ENCODE measurements around the gene PLLP.

DNA sequence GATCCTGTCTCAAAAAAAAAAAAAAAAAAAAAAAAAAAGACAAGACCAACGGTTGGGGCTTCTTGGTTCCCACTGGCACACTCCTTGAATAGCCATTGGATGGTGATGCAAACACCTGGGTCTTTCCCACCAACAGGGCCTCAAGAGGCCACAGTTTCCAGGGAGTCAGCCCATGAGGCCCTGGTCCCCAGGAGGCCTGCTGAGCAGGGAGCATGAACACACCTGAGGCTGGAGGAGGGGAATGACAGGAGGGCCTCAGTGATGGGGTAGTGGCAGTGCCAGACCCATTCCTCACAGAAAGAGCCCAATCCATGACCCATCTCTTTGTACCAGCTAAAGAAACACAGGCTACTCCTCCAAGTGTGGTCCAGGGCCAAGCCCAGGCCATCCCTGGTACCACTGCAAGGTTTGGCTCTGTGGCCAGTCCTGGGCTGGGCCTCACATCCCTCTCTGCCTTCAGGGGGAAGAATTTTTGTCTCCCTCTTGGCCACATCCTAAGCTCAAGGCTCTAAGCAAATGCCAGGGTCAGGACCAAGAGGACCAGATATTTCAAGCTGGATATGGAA is 25.5 kb downstream of the PLLP start:
- TF ChIP-seq, protein P1, sequence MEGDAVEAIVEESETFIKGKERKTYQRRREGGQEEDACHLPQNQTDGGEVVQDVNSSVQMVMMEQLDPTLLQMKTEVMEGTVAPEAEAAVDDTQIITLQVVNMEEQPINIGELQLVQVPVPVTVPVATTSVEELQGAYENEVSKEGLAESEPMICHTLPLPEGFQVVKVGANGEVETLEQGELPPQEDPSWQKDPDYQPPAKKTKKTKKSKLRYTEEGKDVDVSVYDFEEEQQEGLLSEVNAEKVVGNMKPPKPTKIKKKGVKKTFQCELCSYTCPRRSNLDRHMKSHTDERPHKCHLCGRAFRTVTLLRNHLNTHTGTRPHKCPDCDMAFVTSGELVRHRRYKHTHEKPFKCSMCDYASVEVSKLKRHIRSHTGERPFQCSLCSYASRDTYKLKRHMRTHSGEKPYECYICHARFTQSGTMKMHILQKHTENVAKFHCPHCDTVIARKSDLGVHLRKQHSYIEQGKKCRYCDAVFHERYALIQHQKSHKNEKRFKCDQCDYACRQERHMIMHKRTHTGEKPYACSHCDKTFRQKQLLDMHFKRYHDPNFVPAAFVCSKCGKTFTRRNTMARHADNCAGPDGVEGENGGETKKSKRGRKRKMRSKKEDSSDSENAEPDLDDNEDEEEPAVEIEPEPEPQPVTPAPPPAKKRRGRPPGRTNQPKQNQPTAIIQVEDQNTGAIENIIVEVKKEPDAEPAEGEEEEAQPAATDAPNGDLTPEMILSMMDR (IDR thresholded peaks at IDR 0.05): no peak
- no peak for TF ChIP-seq POLR2A (IDR thresholded peaks at IDR 0.05)
